B cell (primary cell): Measurements from ENCODE around the gene TCF7L2. TPM values are rescaled to one million over a fixed set of nuclear protein-coding genes. Genes with fewer than 3 reads are reported as not detected.

Source experiments
- ATAC-seq: fragments of 200-7000 bp; cut with Tn5 transposase; one replicate; pipeline ENCODE4 v1.10.0; 2021; ENCODE audit warnings: low read depth, mild to moderate bottlenecking, moderate number of reproducible peaks, moderate library complexity
- CTCF ChIA-PET: fragments of 350-600 bp; sonication (Branson Sonifier 250); formaldehyde crosslinking; loops from one replicate; lab custom pipeline; 2021; ENCODE audit warnings: antibody characterized with exemption, inconsistent platforms; lab: Charles Lee
- POLR2A ChIA-PET: fragments of 350-600 bp; sonication (Branson Sonifier 250); formaldehyde crosslinking; loops from one replicate; lab custom pipeline; 2021; ENCODE audit warnings: antibody characterized with exemption; lab: Charles Lee
- DNase-seq: peaks from one replicate; pipeline ENCODE4 v3.0.0; 2013
- H2AFZ ChIP-seq: 2 replicates; pipeline ENCODE4 v1.6.1; 2012; ENCODE audit warnings: mild to moderate bottlenecking, low read depth, low read length; ENCODE audit not compliant: insufficient read depth, poor library complexity, severe bottlenecking
- H3K27ac ChIP-seq, 2 donors: 1 replicate in 1 of 2; 2 replicates in 1 of 2; pipeline ENCODE4 v1.5.1; 2012 to 2013; ENCODE audit warnings: low read length in 2 of 2, mild to moderate bottlenecking in 2 of 2, moderate library complexity in 1 of 2
- H3K27me3 ChIP-seq, 4 experiments: fragments of 200-600 bp in 1 of 4; sonication (generic) in 1 of 4; replicated peaks in 1 of 4; 1 replicate in 2 of 4; 2 replicates in 2 of 4; pipeline versions ENCODE4 v1.6.1 to v1.7.0; 2013 to 2016; ENCODE audit warnings: low read length in 3 of 4, mild to moderate bottlenecking in 2 of 4, mixed read lengths in 1 of 4, moderate library complexity in 1 of 4; ENCODE audit not compliant: insufficient read depth in 4 of 4, control insufficient read depth in 3 of 4; ENCODE audit errors: control extremely low read depth in 1 of 4
- H3K36me3 ChIP-seq, 2 experiments: replicated peaks in 1 of 2; 1 replicate in 1 of 2; 2 replicates in 1 of 2; pipeline versions ENCODE4 v1.6.1 to v1.7.1; 2013; ENCODE audit warnings: low read length in 1 of 2; ENCODE audit not compliant: insufficient read depth in 2 of 2, control insufficient read depth in 1 of 2; ENCODE audit errors: control extremely low read depth in 1 of 2, extremely low read depth in 1 of 2
- H3K4me1 ChIP-seq, 2 donors: fragments of 200-600 bp in 1 of 2; sonication (generic) in 1 of 2; 1 replicate in 1 of 2; 2 replicates in 1 of 2; pipeline versions ENCODE4 v1.5.1 to v1.6.1; 2013 to 2017; ENCODE audit warnings: low read length in 2 of 2; ENCODE audit not compliant: control insufficient read depth in 2 of 2, insufficient read depth in 2 of 2
- H3K4me2 ChIP-seq: replicated peaks from 2 replicates; pipeline ENCODE3; 2012; ENCODE audit warnings: mild to moderate bottlenecking, low read depth, low read length; ENCODE audit not compliant: poor library complexity, severe bottlenecking
- H3K4me3 ChIP-seq, 5 experiments: fragments of 200-600 bp in 1 of 5; sonication (generic) in 1 of 5; 1 replicate in 3 of 5; 2 replicates in 2 of 5; pipeline versions ENCODE4 v1.5.1 to v1.7.0; 2011 to 2016; ENCODE audit warnings: low read length in 4 of 5, mild to moderate bottlenecking in 4 of 5, low read depth in 2 of 5, control low read depth in 1 of 5, moderate library complexity in 1 of 5; ENCODE audit not compliant: insufficient read depth in 1 of 5; ENCODE audit errors: control extremely low read depth in 1 of 5, extremely low read depth in 1 of 5
- H3K79me2 ChIP-seq: fragments of 200-600 bp; sonication (generic); one replicate; pipeline ENCODE4 v1.6.0; 2016; ENCODE audit warnings: low read length; ENCODE audit not compliant: control insufficient read depth, insufficient read depth
- H3K9ac ChIP-seq: fragments of 200-600 bp; sonication (generic); 2 replicates; pipeline ENCODE4 v1.6.1; 2017; ENCODE audit warnings: mild to moderate bottlenecking, low read length, moderate library complexity
- H3K9me3 ChIP-seq, 3 donors: one replicate each; pipeline versions ENCODE4 v1.6.1 to v1.7.1; 2013; ENCODE audit warnings: low read length in 2 of 3; ENCODE audit not compliant: control insufficient read depth in 2 of 3, insufficient read depth in 1 of 3; ENCODE audit errors: control extremely low read depth in 1 of 3
- H4K20me1 ChIP-seq: 2 replicates; pipeline ENCODE4 v1.6.0; 2012; ENCODE audit warnings: mild to moderate bottlenecking, low read length; ENCODE audit not compliant: insufficient read depth, control insufficient read depth, poor library complexity, severe bottlenecking
- H3K27ac Mint-ChIP-seq: one replicate; pipeline ENCODE4 v1.8.0; 2021; ENCODE audit warnings: mixed read lengths
- H3K27me3 Mint-ChIP-seq: one replicate; pipeline ENCODE4 v1.8.0; 2021; ENCODE audit warnings: mixed read lengths
- H3K4me1 Mint-ChIP-seq: one replicate; pipeline ENCODE4 v1.8.0; 2021; ENCODE audit warnings: mixed read lengths
- H3K4me3 Mint-ChIP-seq: one replicate; pipeline ENCODE4 v1.8.0; 2021; ENCODE audit warnings: mixed read lengths
- H3K9me3 Mint-ChIP-seq: one replicate; pipeline ENCODE4 v1.8.0; 2022; ENCODE audit warnings: mixed read lengths; ENCODE audit not compliant: insufficient read depth
- CTCF ChIP-seq: fragments of 200-600 bp; IDR thresholded peaks from one replicate; pipeline ENCODE4 v1.8.0; 2022; ENCODE audit warnings: antibody characterized with exemption, mild to moderate bottlenecking
- EZH2 ChIP-seq: IDR thresholded peaks from 2 replicates; pipeline ENCODE4 v1.6.1; 2012; ENCODE audit warnings: borderline replicate concordance, low read depth, mild to moderate bottlenecking, moderate library complexity, low read length; ENCODE audit not compliant: insufficient read depth, poor library complexity, severe bottlenecking
- WGBS: methylation state at CpG from one replicate; pipeline ENCODE4 v1.1.5; 2013; ENCODE audit warnings: missing lambda C conversion rate; ENCODE audit not compliant: insufficient coverage; 5-methylcytosine and 5-hydroxymethylcytosine counted together
- intact Hi-C: fragments of 100-400 bp; cut with micrococcal nuclease; formaldehyde crosslinking; loops from one replicate; pipeline ENCODE4 v1.10.0; 2022
- polyA plus RNA-seq: library from polyadenylated mRNA; depleted of rRNA; stranded (reverse); fragments of >200 nt; gene quantifications from 2 replicates; pipeline ENCODE4 v1.2.3, GENCODE V29; 2012
- total RNA-seq, 2 donors: library from RNA; stranded (reverse); fragments of 120-200 nt in 1 of 2; gene quantifications; 1 replicate in 1 of 2; 2 replicates in 1 of 2; pipeline versions ENCODE4 v1.2.3 to v1.2.4, GENCODE V29; 2013 to 2022

The TCF7L2 gene
- total and polyA plus RNA-seq, 2 donors (not counting 1 experiment from before 2014, with no cell fraction given): 0.48 to 1.1 TPM

- no peak for DNase-seq
- Histone ChIP-seq H3K36me3 (no peaks in the 10 kb centered on the region), H3K79me2 (no peaks in the 10 kb centered on the region), H3K27ac (no peak overlapping the region), H3K4me1 (no peaks in the 10 kb centered on the region), H3K4me3 (no peak overlapping the region), H3K4me2 (no peak overlapping the region), H3K9ac (no peak overlapping the region), H2AFZ (no peak overlapping the region), H4K20me1 (no peaks in the 10 kb centered on the region), H3K27me3 (peaks cover 0 to 4% (median 2%) of the 10 kb centered on the region in 4 experiments), H3K9me3 (no peaks in the 10 kb centered on the region)
- ChIA-PET CTCF (no interaction called here), POLR2A (no interaction called here)
- TF ChIP-seq EZH2 (no peak), CTCF (no peak)
- Mint-ChIP-seq H3K9me3 (no peaks in the 10 kb centered on the region), H3K4me1 (no peaks in the 10 kb centered on the region), H3K27me3 (peaks cover 29% of the 10 kb centered on the region), H3K4me3 (no peak overlapping the region), H3K27ac (no peak overlapping the region)
- no peak for ATAC-seq
- intact Hi-C loops: no loop called here
- 93% methylated on average over 2 of the region's 5 CpGs for WGBS
Measured at GRCh38 chr10:113004069-113004618, 54.1 kb downstream of the TCF7L2 start.

GRCh38 chr10:113005380-113005779 is 55.3 kb downstream of the TCF7L2 start:
- H4K20me1 ChIP-seq: no peaks in the 10 kb centered on the region
- POLR2A ChIA-PET: no interaction called here
- intact Hi-C loops: no loop called here
- CTCF ChIA-PET: no interaction called here
- DNase-seq: no peak
- no peak overlapping the region for H3K9ac ChIP-seq
- TF ChIP-seq EZH2 (no peak), CTCF (no peak)
- Mint-ChIP-seq H3K27ac (no peak overlapping the region), H3K4me1 (no peaks in the 10 kb centered on the region), H3K27me3 (peaks cover 33% of the 10 kb centered on the region), H3K9me3 (no peaks in the 10 kb centered on the region), H3K4me3 (no peak overlapping the region)
- H3K27me3 ChIP-seq: peaks cover 0 to 9% (median 4%) of the 10 kb centered on the region in 4 experiments
- H3K4me1 ChIP-seq: no peaks in the 10 kb centered on the region
- H3K4me3 ChIP-seq: no peak overlapping the region
- H3K27ac ChIP-seq: no peak overlapping the region
- no peak for ATAC-seq
- no peaks in the 10 kb centered on the region for H3K9me3 ChIP-seq
- WGBS: 88% methylated on average over 3 of the region's 6 CpGs
- no peaks in the 10 kb centered on the region for H3K79me2 ChIP-seq
- no peak overlapping the region for H2AFZ ChIP-seq
- no peak overlapping the region for H3K4me2 ChIP-seq
- H3K36me3 ChIP-seq: no peaks in the 10 kb centered on the region
